Hepatocyte (in vitro differentiated cells): ENCODE data around the gene PDE4D. TPM values are rescaled to one million over a fixed set of nuclear protein-coding genes. Genes with fewer than 3 reads are reported as not detected.

ENCODE experiments used
- DNase-seq: peaks from one replicate; pipeline ENCODE4 v3.0.0-alpha.2; 2016; ENCODE audit warnings: low spot score
- H2AFZ ChIP-seq: fragments of 200-600 bp; sonication (generic); 2 replicates; pipeline ENCODE4 v1.6.0; 2016; ENCODE audit warnings: antibody characterized with exemption, mild to moderate bottlenecking
- H3K27ac ChIP-seq: fragments of 200-600 bp; sonication (generic); 2 replicates; pipeline ENCODE4 v1.5.1; 2016; ENCODE audit warnings: mild to moderate bottlenecking
- H3K27me3 ChIP-seq: fragments of 200-600 bp; sonication (generic); 2 replicates; pipeline ENCODE4 v1.6.1; 2016
- H3K36me3 ChIP-seq: fragments of 200-600 bp; sonication (generic); replicated peaks from 2 replicates; pipeline ENCODE4 v1.5.1; 2016; ENCODE audit warnings: low read depth; ENCODE audit not compliant: insufficient read depth
- H3K4me1 ChIP-seq: fragments of 200-600 bp; sonication (generic); 2 replicates; pipeline ENCODE4 v1.5.1; 2016; ENCODE audit warnings: mild to moderate bottlenecking, moderate library complexity; ENCODE audit not compliant: insufficient read depth
- H3K4me2 ChIP-seq: fragments of 200-600 bp; sonication (generic); 2 replicates; pipeline ENCODE4 v1.6.0; 2016
- H3K4me3 ChIP-seq: fragments of 200-600 bp; sonication (generic); 2 replicates; pipeline ENCODE4 v1.5.1; 2016; ENCODE audit warnings: mild to moderate bottlenecking
- H3K79me2 ChIP-seq: fragments of 200-600 bp; sonication (generic); 2 replicates; pipeline ENCODE4 v1.6.0; 2017; ENCODE audit warnings: mild to moderate bottlenecking
- H3K9me2 ChIP-seq: fragments of 200-600 bp; sonication (generic); replicated peaks from 2 replicates; pipeline ENCODE4 v1.6.0; 2017; ENCODE audit warnings: mild to moderate bottlenecking; ENCODE audit not compliant: insufficient read depth
- H3K9me3 ChIP-seq: fragments of 200-600 bp; sonication (generic); 2 replicates; pipeline ENCODE4 v1.5.1; 2016; ENCODE audit warnings: low read depth, mild to moderate bottlenecking
- H4K20me1 ChIP-seq: fragments of 200-600 bp; sonication (generic); 2 replicates; pipeline ENCODE4 v1.6.0; 2016; ENCODE audit warnings: mild to moderate bottlenecking; ENCODE audit not compliant: insufficient read depth, poor library complexity, severe bottlenecking
- EZH2 ChIP-seq: fragments of 200-600 bp; sonication (generic); IDR thresholded peaks from 2 replicates; pipeline ENCODE4 v1.6.1; 2016; ENCODE audit warnings: antibody characterized with exemption, mild to moderate bottlenecking, borderline replicate concordance
- EZH2phosphoT487 ChIP-seq: fragments of 200-600 bp; sonication (generic); IDR thresholded peaks from one replicate; pipeline ENCODE4 v1.6.1; 2018; ENCODE audit warnings: antibody characterized with exemption, mild to moderate bottlenecking, low read depth, moderate library complexity; ENCODE audit not compliant: unreplicated experiment, severe bottlenecking
- WGBS: methylation state at CpG from one replicate; pipeline ENCODE4 v1.1.6; 2016; ENCODE audit warnings: low lambda C conversion rate; ENCODE audit errors: missing lambda C conversion rate; 5-methylcytosine and 5-hydroxymethylcytosine counted together
- polyA plus RNA-seq: library from polyadenylated mRNA; unstranded; fragments of >200 nt; fragmentation: Nextera tagmentation; extraction: Ambion mirVana; gene quantifications from 2 replicates; pipeline ENCODE4 v1.2.1, GENCODE V29; 2016
- total RNA-seq: library from RNA; depleted of rRNA; stranded (reverse); fragments of >200 nt; gene quantifications from 2 replicates; pipeline ENCODE4 v1.2.3, GENCODE V29; 2014
- TF ChIP-seq, protein P1 (sequence below): fragments of 200-600 bp; sonication (generic); IDR thresholded peaks from 2 replicates; pipeline ENCODE4 v1.5.1; 2016; ENCODE audit warnings: antibody characterized with exemption, mild to moderate bottlenecking; ENCODE audit not compliant: poor library complexity

PDE4D gene
- total and polyA plus RNA-seq, 2 experiments from 2014 or later: 14.5 to 45.2 TPM

DNA sequence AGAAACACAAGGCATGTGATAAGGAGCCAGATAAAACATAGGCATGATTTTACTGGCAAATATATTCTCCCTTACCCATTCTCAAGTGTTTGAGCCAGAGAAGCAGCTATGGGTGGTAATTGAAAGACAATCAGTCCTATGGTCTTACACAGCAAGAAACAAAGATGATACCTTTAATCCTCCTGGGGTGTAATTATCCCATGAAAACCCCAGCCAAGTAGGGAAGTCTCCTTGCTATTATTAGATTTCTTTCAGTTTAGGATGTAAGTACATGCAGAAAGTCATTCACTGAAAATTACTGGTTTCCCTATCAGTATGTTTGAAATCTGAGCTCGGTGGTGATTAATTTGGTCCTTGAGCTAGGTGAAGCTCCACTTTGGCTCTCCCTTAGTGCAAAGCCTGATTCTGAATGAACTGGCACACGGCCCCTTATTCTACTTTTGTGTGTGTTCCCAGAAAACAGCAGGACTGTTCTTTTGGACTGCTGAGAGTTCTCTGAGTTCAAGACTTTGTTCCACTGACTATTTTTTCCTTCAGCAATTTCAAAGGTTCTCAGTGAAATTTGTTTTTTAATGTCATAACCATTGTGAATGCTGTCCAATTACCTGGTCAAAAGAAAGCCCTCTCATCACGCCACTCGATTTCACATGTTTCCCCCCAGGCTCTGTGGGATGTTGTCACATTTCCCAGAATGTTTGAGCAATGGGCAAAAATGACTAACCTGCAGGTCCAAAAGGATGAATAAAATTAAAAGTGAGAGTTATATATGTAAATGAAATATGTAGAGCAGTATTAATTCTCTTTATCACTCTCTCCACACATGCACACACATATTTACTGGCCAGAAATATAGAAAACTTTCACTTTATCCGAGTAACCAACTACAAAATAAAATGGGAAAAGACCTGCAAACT lies 967.6 kb downstream of the PDE4D start:
- no peaks in the 10 kb centered on the region for H3K36me3 ChIP-seq
- no peak overlapping the region for H2AFZ ChIP-seq
- TF ChIP-seq EZH2phosphoT487: no peak
- TF ChIP-seq EZH2: no peak
- TF ChIP-seq, protein P1, sequence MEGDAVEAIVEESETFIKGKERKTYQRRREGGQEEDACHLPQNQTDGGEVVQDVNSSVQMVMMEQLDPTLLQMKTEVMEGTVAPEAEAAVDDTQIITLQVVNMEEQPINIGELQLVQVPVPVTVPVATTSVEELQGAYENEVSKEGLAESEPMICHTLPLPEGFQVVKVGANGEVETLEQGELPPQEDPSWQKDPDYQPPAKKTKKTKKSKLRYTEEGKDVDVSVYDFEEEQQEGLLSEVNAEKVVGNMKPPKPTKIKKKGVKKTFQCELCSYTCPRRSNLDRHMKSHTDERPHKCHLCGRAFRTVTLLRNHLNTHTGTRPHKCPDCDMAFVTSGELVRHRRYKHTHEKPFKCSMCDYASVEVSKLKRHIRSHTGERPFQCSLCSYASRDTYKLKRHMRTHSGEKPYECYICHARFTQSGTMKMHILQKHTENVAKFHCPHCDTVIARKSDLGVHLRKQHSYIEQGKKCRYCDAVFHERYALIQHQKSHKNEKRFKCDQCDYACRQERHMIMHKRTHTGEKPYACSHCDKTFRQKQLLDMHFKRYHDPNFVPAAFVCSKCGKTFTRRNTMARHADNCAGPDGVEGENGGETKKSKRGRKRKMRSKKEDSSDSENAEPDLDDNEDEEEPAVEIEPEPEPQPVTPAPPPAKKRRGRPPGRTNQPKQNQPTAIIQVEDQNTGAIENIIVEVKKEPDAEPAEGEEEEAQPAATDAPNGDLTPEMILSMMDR: no peak
- no peak overlapping the region for H3K27ac ChIP-seq
- H3K9me2 ChIP-seq: no peaks in the 10 kb centered on the region
- H3K4me2 ChIP-seq: peak overlapping the region; percentile 52
- H3K4me3 ChIP-seq: no peak overlapping the region
- no peaks in the 10 kb centered on the region for H3K4me1 ChIP-seq
- 65% methylated on average over 5 of the region's 5 CpGs for WGBS
- H3K79me2 ChIP-seq: no peaks in the 10 kb centered on the region
- no peak for DNase-seq
- no peaks in the 10 kb centered on the region for H4K20me1 ChIP-seq
- no peaks in the 10 kb centered on the region for H3K27me3 ChIP-seq
- H3K9me3 ChIP-seq: no peaks in the 10 kb centered on the region

DNA sequence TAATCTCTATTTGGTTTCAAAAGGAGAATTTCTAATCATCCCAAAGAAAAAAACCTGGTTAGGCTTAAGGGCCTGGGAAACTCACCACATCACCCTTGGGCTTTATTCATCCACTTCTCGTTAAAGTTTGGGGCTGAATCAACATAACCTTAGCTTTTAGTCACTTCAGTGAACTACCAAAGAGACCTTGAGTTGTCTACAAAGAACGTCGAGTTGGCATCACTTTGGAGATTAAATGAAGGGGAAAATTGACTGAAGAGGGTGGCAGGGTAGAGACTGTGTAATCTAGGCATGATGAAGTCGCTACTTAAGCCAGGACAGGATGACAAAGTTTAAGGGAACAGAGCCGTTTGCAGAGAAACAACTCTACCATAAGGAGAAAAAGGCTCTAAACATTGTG lies 969.2 kb downstream of the PDE4D start:
- Histone ChIP-seq H3K9me2 (no peaks in the 10 kb centered on the region), H3K27ac (no peak overlapping the region), H3K4me1 (no peaks in the 10 kb centered on the region), H3K27me3 (no peaks in the 10 kb centered on the region), H3K9me3 (no peaks in the 10 kb centered on the region), H3K4me3 (no peak overlapping the region), H3K79me2 (no peaks in the 10 kb centered on the region), H3K36me3 (no peaks in the 10 kb centered on the region), H3K4me2 (no peak overlapping the region), H4K20me1 (no peaks in the 10 kb centered on the region), H2AFZ (no peak overlapping the region)
- no peak for TF ChIP-seq EZH2
- TF ChIP-seq, protein P1: no peak
- no peak for TF ChIP-seq EZH2phosphoT487
- no peak for DNase-seq
- 70% methylated on average over 5 of the region's 5 CpGs for WGBS

DNA sequence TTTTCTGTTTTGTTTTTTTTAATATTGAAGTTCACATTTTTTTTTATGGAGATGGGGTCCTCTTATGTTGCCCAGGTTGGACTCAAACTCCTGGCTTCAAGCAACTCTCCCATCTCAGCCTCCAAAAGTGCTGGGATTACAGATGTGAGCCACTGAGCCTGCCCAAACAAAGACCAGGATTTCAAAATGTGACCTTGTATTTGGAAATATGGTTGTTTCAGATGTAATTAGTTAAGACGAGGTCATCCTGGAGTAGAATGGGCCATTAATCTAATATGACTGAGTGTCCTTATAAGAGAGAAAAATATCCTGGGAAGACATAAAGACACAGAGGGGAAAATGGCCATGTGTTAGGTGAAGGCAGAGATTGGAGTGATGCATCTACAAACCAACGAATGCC lies 970.2 kb downstream of the PDE4D start:
- H3K27me3 ChIP-seq: no peaks in the 10 kb centered on the region
- H3K9me3 ChIP-seq: no peaks in the 10 kb centered on the region
- no peaks in the 10 kb centered on the region for H3K4me1 ChIP-seq
- no peak overlapping the region for H3K27ac ChIP-seq
- no peak overlapping the region for H3K4me2 ChIP-seq
- no peaks in the 10 kb centered on the region for H3K79me2 ChIP-seq
- no peak overlapping the region for H3K4me3 ChIP-seq
- no peaks in the 10 kb centered on the region for H3K9me2 ChIP-seq
- DNase-seq: no peak
- no peaks in the 10 kb centered on the region for H3K36me3 ChIP-seq
- no peak overlapping the region for H2AFZ ChIP-seq
- WGBS: 95% methylated on average over 2 of the region's 2 CpGs
- TF ChIP-seq, protein P1: no peak
- TF ChIP-seq EZH2 (no peak), EZH2phosphoT487 (no peak)
- no peaks in the 10 kb centered on the region for H4K20me1 ChIP-seq
